Activated CD4-positive, alpha-beta T cell treated with anti-CD3 and anti-CD28 coated beads, Interleukin-2, amount 10 ng/mL, durations not matched to agents 7 days and 5 days (primary cell): ENCODE measurements around the gene ZDHHC7. TPM values are rescaled to one million over a fixed set of nuclear protein-coding genes. Genes with fewer than 3 reads are reported as not detected.

Source experiments
- CTCF ChIA-PET: fragments of 350-600 bp; sonication (Branson Sonifier 250); formaldehyde crosslinking; loops from one replicate; lab custom pipeline; 2021; ENCODE audit warnings: antibody characterized with exemption; lab: Charles Lee
- POLR2A ChIA-PET: fragments of 350-600 bp; sonication (Branson Sonifier 250); formaldehyde crosslinking; loops from one replicate; lab custom pipeline; 2021; ENCODE audit warnings: antibody characterized with exemption; lab: Charles Lee
- DNase-seq: peaks from one replicate; pipeline ENCODE4 v3.0.0-alpha.2; 2020
- H3K27ac Mint-ChIP-seq: one replicate; pipeline ENCODE4 v1.8.0; 2021; ENCODE audit warnings: mild to moderate bottlenecking, moderate library complexity, mixed read lengths
- H3K27me3 Mint-ChIP-seq: one replicate; pipeline ENCODE4 v1.8.0; 2021; ENCODE audit warnings: mixed read lengths
- H3K36me3 Mint-ChIP-seq: one replicate; pipeline ENCODE4 v1.8.0; 2021; ENCODE audit warnings: low read depth, mixed read lengths
- H3K4me1 Mint-ChIP-seq: one replicate; pipeline ENCODE4 v1.8.0; 2021; ENCODE audit warnings: mixed read lengths
- H3K4me3 Mint-ChIP-seq: one replicate; pipeline ENCODE4 v1.8.0; 2021; ENCODE audit warnings: mild to moderate bottlenecking, moderate library complexity, mixed read lengths
- H3K9me3 Mint-ChIP-seq: one replicate; pipeline ENCODE4 v1.8.0; 2021; ENCODE audit warnings: mixed read lengths
- total RNA-seq, 2 experiments: library from RNA; stranded (reverse); gene quantifications; one replicate each; pipeline ENCODE4 v1.2.3, GENCODE V29; 2021

The ZDHHC7 gene
- total RNA-seq, 2 experiments from 2014 or later: 30.7 to 33.9 TPM

DNA sequence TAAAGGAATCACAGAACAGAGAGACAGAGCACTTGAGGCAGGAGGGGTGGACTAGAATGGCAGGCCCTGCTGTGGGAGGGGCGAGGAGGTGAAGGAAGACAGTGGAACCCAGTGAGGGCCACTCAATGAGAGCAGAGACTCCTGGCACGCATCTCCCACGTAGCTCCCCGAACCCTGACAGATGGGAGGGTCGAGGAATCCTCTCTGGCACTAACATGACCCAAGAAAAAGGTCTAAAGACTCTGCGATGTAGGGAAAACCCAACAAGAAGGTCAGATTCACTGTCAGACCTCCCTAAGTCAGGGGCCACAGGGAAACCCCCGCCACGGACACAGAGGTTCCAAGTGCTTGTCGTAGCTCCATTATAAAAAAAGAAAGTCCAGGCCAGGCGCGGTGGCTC is 15.0 kb downstream of the ZDHHC7 start:
- ChIA-PET CTCF (interaction anchor here (2.5 kb wide), 1 partner anchor 25 kb away, joined by 8 read pairs; no protein-coding TSS in a partner anchor), POLR2A (no interaction called here)
- no peak overlapping the region for H3K27ac Mint-ChIP-seq

GRCh38 chr16:84995663-84996062 is 15.7 kb downstream of the ZDHHC7 start:
- Mint-ChIP-seq H3K4me3 (no peak overlapping the region), H3K9me3 (no peaks in the 10 kb centered on the region), H3K4me1 (peaks cover 18% of the 10 kb centered on the region), H3K27me3 (no peaks in the 10 kb centered on the region), H3K27ac (no peak overlapping the region), H3K36me3 (peaks cover 18% of the 10 kb centered on the region)
- ChIA-PET POLR2A (no interaction called here), CTCF (interaction anchor here (2.5 kb wide), 1 partner anchor 24 kb away, joined by 8 read pairs; no protein-coding TSS in a partner anchor)
- DNase-seq: no peak

More for the DNA sequence above, 15.0 kb downstream of the ZDHHC7 start:
- peaks cover 18% of the 10 kb centered on the region for H3K4me1 Mint-ChIP-seq
- H3K36me3 Mint-ChIP-seq: peaks cover 18% of the 10 kb centered on the region
- H3K4me3 Mint-ChIP-seq: no peak overlapping the region
- no peaks in the 10 kb centered on the region for H3K9me3 Mint-ChIP-seq
- DNase-seq: no peak
- H3K27me3 Mint-ChIP-seq: no peaks in the 10 kb centered on the region

- ChIA-PET CTCF (interaction anchor here (1.0 to 1.5 kb wide), 3 partner anchors 8 to 17 kb away, joined by 3 to 5 read pairs (median 3); no protein-coding TSS in a partner anchor), POLR2A (no interaction called here)
- DNase-seq: no peak
- Mint-ChIP-seq H3K27ac (no peak overlapping the region), H3K4me3 (no peak overlapping the region), H3K4me1 (peaks cover 12% of the 10 kb centered on the region), H3K27me3 (no peaks in the 10 kb centered on the region), H3K36me3 (peaks cover 26% of the 10 kb centered on the region), H3K9me3 (no peaks in the 10 kb centered on the region)
These were observed 17.4 kb downstream of the ZDHHC7 start for GRCh38 chr16:84993926-84994325.

DNA sequence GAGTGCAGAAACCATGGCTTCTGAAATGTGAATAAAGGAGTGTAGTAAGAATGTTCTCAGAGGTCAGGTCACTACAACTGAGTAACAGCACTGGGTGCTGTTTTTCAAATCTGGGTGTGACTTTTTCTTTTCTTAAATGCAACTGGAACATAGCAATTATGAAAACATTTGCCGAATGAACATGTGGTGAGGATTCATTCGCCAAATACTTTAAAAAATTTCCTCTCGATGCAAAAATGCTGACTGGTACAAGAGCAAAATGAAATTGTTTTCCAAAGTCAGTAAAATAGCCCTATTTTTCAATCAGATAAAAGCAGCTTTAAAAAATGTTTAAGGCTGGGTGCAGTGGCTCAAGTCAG is 18.6 kb downstream of the ZDHHC7 start:
- no peaks in the 10 kb centered on the region for H3K9me3 Mint-ChIP-seq
- H3K27ac Mint-ChIP-seq: no peak overlapping the region
- ChIA-PET CTCF (interaction anchor here (0.6 kb wide), 1 partner anchor 226 kb away, joined by 4 read pairs; no protein-coding TSS in a partner anchor), POLR2A (no interaction called here)
- peaks cover 29% of the 10 kb centered on the region for H3K36me3 Mint-ChIP-seq
- no peaks in the 10 kb centered on the region for H3K27me3 Mint-ChIP-seq
- H3K4me1 Mint-ChIP-seq: peaks cover 12% of the 10 kb centered on the region
- H3K4me3 Mint-ChIP-seq: no peak overlapping the region
- DNase-seq: no peak

DNA sequence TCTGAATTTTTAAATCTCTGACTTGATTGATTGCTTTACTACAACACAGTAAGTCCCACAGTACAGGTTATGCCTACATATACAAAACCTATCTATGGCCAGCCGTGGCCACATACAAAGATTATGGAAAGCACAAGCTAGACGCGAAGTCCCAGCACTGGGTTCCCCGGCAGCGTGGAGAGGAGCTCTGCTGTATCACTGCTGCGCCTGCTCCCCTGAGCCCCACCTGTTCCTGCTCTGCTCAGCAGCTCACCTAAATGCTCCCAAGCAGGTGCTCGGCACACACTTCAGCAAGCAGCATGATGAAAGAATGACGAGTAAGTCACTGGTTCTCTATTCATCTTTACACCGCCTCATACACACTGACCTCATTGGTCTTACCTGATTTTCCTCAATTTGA is 20.6 kb downstream of the ZDHHC7 start:
- Mint-ChIP-seq H3K36me3 (peaks cover 36% of the 10 kb centered on the region), H3K27ac (no peak overlapping the region), H3K9me3 (no peaks in the 10 kb centered on the region), H3K4me3 (no peak overlapping the region), H3K4me1 (peaks cover 17% of the 10 kb centered on the region), H3K27me3 (no peaks in the 10 kb centered on the region)
- ChIA-PET CTCF (interaction anchor here (0.9 to 1.9 kb wide), 3 partner anchors 9 to 93 kb away, joined by 3 to 7 read pairs (median 3); no protein-coding TSS in a partner anchor), POLR2A (no interaction called here)
- no peak for DNase-seq

GRCh38 chr16:84989749-84990620 is 21.4 kb downstream of the ZDHHC7 start:
- no peak overlapping the region for H3K27ac Mint-ChIP-seq
- no peaks in the 10 kb centered on the region for H3K9me3 Mint-ChIP-seq
- H3K4me3 Mint-ChIP-seq: no peak overlapping the region
- peaks cover 14% of the 10 kb centered on the region for H3K4me1 Mint-ChIP-seq
- H3K27me3 Mint-ChIP-seq: no peaks in the 10 kb centered on the region
- POLR2A ChIA-PET: interaction anchor here (0.6 kb wide), 1 partner anchor 184 kb away, joined by 3 read pairs; no protein-coding TSS in a partner anchor
- CTCF ChIA-PET: interaction anchor here (0.9 to 1.9 kb wide), 3 partner anchors 10 to 252 kb away, joined by 3 to 7 read pairs (median 3); no protein-coding TSS in a partner anchor
- peaks cover 34% of the 10 kb centered on the region for H3K36me3 Mint-ChIP-seq
- DNase-seq: no peak

- H3K9me3 Mint-ChIP-seq: no peaks in the 10 kb centered on the region
- H3K36me3 Mint-ChIP-seq: peaks cover 22% of the 10 kb centered on the region
- H3K27ac Mint-ChIP-seq: no peak overlapping the region
- no peaks in the 10 kb centered on the region for H3K27me3 Mint-ChIP-seq
- DNase-seq: no peak
- POLR2A ChIA-PET: no interaction called here
- CTCF ChIA-PET: interaction anchor here (1.3 kb wide), 1 partner anchor 250 kb away, joined by 3 read pairs; no protein-coding TSS in a partner anchor
- no peak overlapping the region for H3K4me3 Mint-ChIP-seq
- peaks cover 12% of the 10 kb centered on the region for H3K4me1 Mint-ChIP-seq
These were observed 22.8 kb downstream of the ZDHHC7 start for GRCh38 chr16:84988328-84989080.

DNA sequence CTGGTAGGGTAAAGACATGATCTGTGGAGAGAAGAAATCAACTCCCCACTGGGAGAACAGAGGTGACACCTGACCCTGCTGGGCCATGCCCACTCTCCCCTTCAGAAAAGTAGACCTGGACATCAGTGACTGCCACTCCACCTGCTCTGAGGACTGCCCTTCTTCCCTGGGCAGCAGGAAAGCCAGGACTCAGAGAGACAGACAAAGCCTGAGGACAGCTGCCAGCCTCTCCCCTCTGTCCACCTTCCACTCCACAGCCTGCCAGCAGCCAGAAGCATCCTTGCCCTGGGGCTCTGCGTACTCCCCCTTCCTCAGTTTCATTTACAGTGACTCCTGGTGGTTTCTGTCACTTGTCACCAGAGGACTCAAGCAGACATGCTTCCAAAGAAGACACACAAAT is 24.5 kb downstream of the ZDHHC7 start:
- no peak overlapping the region for H3K4me3 Mint-ChIP-seq
- no peak overlapping the region for H3K27ac Mint-ChIP-seq
- H3K9me3 Mint-ChIP-seq: no peaks in the 10 kb centered on the region
- no peaks in the 10 kb centered on the region for H3K27me3 Mint-ChIP-seq
- H3K4me1 Mint-ChIP-seq: peaks cover 12% of the 10 kb centered on the region
- ChIA-PET POLR2A (no interaction called here), CTCF (interaction anchor here (1.2 kb wide), 1 partner anchor 35 kb away, joined by 3 read pairs; no protein-coding TSS in a partner anchor)
- no peak for DNase-seq
- H3K36me3 Mint-ChIP-seq: peaks cover 22% of the 10 kb centered on the region

- DNase-seq: no peak
- POLR2A ChIA-PET: no interaction called here
These were observed 25.2 kb downstream of the ZDHHC7 start for GRCh38 chr16:84986102-84986501.

GRCh38 chr16:84985079-84986065 is 26.0 kb downstream of the ZDHHC7 start:
- H3K36me3 Mint-ChIP-seq: peaks cover 30% of the 10 kb centered on the region
- H3K4me1 Mint-ChIP-seq: peaks cover 12% of the 10 kb centered on the region
- H3K9me3 Mint-ChIP-seq: no peaks in the 10 kb centered on the region
- H3K27me3 Mint-ChIP-seq: no peaks in the 10 kb centered on the region
- H3K4me3 Mint-ChIP-seq: no peak overlapping the region
- CTCF ChIA-PET: interaction anchor here (1.0 to 1.2 kb wide), 3 partner anchors 9 to 33 kb away, joined by 3 to 4 read pairs (median 3); no protein-coding TSS in a partner anchor
- no peak for DNase-seq
- POLR2A ChIA-PET: no interaction called here
- no peak overlapping the region for H3K27ac Mint-ChIP-seq

More at GRCh38 chr16:84986102-84986501, 25.2 kb downstream of the ZDHHC7 start:
- Mint-ChIP-seq H3K27ac (no peak overlapping the region), H3K4me3 (no peak overlapping the region), H3K27me3 (no peaks in the 10 kb centered on the region), H3K9me3 (no peaks in the 10 kb centered on the region), H3K4me1 (peaks cover 12% of the 10 kb centered on the region), H3K36me3 (peaks cover 26% of the 10 kb centered on the region)
- CTCF ChIA-PET: interaction anchor here (1.0 to 1.2 kb wide), 3 partner anchors 8 to 34 kb away, joined by 3 to 4 read pairs (median 3); no protein-coding TSS in a partner anchor

GRCh38 chr16:84982434-84982833 is 28.9 kb downstream of the ZDHHC7 start:
- ChIA-PET POLR2A (no interaction called here), CTCF (interaction anchor here (1.7 to 2.4 kb wide), 2 partner anchors 11 to 12 kb away, joined by 5 to 7 read pairs; no protein-coding TSS in a partner anchor)
- H3K27ac Mint-ChIP-seq: peak overlapping the region; percentile 57
- H3K9me3 Mint-ChIP-seq: no peaks in the 10 kb centered on the region
- no peaks in the 10 kb centered on the region for H3K27me3 Mint-ChIP-seq
- peaks cover 25% of the 10 kb centered on the region for H3K36me3 Mint-ChIP-seq
- no peak overlapping the region for H3K4me3 Mint-ChIP-seq
- H3K4me1 Mint-ChIP-seq: peaks cover 12% of the 10 kb centered on the region
- DNase-seq: no peak
